ENCODE results near the gene GALNTL6.

The GALNTL6 gene

DNA sequence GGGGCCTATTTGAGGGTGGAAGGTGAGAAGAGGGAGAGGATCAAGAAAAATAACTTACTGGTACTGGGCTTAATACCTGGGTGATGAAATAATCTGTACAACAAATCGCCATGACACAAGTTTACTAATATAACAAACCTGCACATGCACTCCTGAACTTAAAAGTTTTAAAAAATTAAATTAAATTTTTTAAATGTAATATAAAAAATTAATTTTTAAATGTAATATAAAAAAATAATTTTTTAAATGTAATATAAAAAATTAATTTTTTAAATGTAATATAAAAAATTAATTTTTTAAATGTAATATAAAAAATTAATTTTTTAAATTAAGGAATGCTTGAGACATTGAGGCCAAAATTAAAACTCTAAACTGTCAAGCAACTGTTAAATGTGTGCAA lies 1231.1 kb downstream of the GALNTL6 start:
- no peak for DNase-seq (ENCODE audit: low read depth in 1 of 2, low spot score in 1 of 2)

DNA sequence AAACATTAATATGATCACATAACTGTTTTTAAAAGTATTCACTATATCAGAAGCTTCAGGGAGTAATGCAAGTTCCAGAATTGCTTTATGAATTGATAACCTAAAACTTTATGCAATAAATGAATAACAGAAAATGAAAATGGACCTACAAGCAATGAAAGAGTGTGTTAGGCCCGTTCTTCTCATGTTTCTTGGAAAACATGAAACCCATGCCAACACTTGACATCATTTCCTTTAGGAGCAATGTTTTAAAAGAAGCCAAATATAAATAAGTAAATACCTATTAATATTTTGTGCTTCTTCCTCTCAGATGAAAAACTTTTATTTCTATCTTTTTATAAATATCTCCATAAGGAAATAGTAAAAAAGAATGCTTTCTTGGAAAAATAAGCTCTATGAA lies 1232.4 kb downstream of the GALNTL6 start:
- DNase-seq (ENCODE audit: low read depth in 1 of 2, low spot score in 1 of 2), result no peak

DNA sequence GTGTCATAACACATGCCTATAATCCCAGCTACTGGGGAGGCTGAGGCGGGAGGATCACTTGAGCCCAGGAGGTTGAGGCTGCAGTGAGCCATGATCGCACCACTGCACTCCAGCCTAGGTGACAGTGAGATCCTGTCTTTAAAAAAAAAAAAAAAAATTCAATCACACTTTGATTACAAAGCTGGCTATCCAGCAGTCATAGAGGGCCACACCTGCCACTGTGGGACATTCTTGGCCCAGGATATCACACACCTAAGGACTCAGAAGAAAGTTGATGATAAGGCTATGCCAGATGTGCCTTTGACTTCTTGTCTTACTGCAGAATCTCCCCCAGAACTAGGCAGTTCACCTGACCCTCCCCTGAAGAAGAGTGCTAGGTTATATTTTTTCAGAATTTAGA lies 1232.9 kb downstream of the GALNTL6 start:
- no peak for DNase-seq (ENCODE audit: low read depth in 1 of 2, low spot score in 1 of 2)

DNA sequence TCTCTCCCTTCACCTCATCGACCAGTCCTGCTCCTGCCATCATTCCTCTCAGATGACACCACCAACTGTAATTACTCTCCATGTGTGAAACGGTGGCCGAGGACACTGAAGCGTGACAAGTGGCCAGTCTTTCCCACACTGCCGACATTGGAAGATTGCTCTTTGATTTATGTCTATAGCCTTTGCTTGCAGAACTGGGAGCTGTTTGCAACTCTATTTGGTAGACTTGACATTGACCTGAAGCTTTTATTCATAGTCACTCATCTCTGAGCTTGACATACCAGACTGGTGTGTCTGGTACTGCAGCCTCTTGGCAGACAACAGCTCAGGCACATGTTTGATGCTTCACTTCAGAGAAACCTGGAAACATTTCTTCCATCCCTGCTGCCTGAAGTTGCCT lies 1233.6 kb downstream of the GALNTL6 start:
- no peak for DNase-seq (ENCODE audit: low read depth in 1 of 2, low spot score in 1 of 2)

DNA sequence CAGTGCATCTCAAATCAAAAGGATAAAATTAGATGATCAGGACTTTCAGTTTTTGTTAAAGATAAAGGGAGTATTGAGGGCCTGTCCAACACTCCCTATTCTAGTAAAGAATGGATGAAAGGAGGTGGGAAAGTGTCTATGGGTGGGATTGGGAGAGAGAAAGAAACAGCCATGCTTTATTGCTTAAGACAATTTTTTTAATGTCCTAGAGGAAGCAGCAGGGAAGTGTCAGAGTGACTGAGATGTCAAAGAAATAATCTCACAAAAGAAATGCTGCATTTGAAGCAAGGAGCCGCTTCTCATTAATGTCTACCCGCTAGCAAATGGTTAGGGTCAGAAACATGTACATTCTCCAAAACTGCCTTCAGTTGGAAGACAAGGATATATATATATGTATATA lies 1238.0 kb downstream of the GALNTL6 start:
- DNase-seq (ENCODE audit: low read depth in 1 of 2, low spot score in 1 of 2), result no peak

DNA sequence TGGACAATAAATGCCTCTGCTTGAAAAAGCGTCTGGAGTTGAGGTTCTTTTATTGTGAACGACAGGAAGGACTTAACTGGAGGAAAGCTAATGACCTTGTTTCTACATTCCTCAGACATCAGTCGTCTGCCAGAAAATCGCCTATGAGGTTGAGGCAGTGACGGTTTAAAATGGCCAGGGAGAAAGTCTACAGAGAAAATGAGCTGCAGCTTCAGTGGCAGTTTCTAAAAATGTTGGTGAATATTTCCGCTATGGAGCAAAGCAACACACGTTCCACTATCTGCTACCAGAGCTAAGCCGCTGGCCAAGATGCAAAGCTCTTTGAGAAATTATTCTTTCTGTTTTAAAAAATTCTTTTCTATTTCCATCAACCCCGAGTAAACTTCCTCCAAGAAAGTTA lies 1238.5 kb downstream of the GALNTL6 start:
- no peak for DNase-seq (ENCODE audit: low read depth in 1 of 2, low spot score in 1 of 2)

DNA sequence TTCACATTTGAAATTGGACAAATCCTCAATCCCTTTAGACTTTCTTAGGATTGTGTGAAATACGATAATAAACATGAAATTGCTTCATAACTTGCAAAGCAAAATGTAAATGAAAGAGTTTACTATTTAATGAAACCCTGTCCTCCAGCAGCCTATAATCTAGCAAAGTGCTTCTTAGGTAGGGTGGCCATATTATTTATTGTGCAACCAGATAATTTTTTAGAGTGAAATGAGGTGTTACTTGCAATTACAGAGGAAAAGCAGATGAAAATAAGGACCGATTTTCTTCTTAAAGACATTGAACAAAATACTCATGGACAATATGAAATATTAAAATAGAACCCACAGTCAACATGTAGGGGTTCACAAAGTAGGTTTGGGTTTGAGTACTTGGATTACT lies 1239.2 kb downstream of the GALNTL6 start:
- no peak for DNase-seq (ENCODE audit: low read depth in 1 of 2, low spot score in 1 of 2)

DNA sequence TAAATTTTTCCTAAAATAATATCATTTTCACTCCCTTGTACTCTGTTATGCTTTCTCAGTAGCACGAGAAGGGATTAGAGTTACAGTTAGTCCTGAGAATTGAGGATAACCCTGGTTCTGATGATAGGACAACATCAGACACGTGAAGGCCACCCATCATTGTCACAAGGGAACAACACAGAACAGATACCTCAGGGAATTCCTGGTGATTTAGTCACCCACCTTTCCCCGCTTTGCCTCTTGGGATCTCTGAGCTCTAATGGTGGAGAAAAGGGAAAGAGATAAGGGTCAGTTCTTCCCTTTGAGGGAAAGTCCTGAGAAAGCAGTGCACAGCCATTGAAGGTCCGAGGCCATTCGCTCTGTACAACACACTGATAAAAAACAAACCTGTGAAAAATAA lies 1243.1 kb downstream of the GALNTL6 start:
- DNase-seq (ENCODE audit: low read depth in 1 of 2, low spot score in 1 of 2), result no peak

DNA sequence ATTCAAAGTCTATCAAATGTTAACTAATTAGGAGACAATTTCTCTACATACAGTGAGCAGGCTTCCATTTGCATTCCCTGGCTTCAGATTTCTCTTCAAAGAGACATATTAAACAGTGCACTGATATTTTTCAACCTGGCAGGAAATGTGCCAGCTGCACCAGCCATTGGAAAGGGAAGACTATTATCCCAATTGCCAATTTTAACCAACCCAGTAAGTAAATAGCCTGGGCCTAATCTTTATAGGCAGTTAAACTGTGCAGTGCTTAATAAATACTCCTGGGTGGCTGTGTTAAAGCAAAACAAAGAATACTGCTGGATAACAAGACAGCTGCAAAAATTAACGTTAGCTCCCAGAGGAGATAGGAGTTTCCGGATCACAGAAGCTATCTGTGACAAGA lies 1243.5 kb downstream of the GALNTL6 start:
- DNase-seq (ENCODE audit: low read depth in 1 of 2, low spot score in 1 of 2), result no peak

DNA sequence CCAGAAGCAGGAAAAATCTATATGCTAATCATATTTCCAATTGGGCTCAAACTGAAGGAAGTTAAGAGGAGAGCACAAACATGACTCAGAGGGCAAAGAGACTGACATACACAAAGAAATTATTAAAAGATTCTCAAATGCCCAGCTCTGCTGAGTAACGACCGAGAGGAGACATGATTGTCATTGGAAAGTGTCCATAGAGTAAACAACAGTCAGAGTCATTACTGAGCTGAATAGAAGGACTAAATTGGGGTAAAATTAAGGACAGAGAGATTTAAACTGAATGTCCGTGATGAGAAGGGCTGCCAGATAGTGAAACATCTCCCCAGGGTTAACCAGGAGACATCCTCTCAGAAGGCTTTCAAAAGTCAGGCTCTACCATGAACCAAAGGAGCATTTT lies 1244.2 kb downstream of the GALNTL6 start:
- DNase-seq (ENCODE audit: low read depth in 1 of 2, low spot score in 1 of 2), result no peak

DNA sequence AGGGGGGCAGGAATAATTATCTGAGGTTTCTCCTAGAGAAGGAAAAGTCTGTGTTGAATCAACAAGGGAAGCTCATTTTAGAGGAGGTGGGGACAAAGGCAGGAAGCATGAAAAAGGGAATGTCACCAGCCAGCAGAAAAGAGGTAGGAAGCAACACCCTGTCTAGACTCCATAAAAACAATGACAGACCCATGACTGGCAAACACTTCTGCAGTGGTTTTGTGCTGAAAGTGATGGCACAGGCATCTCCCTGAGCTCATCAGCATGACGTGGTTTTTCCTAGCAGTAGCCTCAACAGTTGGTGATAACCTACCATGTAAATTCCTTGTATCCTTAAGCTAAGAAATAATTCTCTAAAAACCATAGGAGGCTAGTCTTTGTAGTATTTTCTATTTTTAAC lies 1244.7 kb downstream of the GALNTL6 start:
- DNase-seq (ENCODE audit: low read depth in 1 of 2, low spot score in 1 of 2), result no peak

DNA sequence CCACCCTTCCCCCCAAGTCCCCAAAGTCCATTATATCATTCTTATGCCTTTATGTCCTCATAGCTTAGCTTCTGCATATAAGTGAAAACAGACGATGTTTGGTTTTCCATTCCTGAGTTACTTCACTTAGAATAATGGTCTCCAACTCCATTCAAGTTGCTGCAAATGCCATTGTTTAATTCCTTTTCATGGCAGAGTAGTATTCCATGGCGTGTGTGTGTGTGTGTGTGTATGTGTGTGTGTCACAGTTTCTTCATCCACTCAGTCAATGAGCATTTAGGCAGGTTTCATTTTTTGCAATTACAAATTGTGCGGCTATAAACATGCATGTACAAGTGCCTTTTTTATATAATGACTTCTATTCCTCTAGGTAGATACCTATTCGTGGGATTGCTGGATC lies 1248.0 kb downstream of the GALNTL6 start:
- no peak for DNase-seq (ENCODE audit: low read depth in 1 of 2, low spot score in 1 of 2)

DNA sequence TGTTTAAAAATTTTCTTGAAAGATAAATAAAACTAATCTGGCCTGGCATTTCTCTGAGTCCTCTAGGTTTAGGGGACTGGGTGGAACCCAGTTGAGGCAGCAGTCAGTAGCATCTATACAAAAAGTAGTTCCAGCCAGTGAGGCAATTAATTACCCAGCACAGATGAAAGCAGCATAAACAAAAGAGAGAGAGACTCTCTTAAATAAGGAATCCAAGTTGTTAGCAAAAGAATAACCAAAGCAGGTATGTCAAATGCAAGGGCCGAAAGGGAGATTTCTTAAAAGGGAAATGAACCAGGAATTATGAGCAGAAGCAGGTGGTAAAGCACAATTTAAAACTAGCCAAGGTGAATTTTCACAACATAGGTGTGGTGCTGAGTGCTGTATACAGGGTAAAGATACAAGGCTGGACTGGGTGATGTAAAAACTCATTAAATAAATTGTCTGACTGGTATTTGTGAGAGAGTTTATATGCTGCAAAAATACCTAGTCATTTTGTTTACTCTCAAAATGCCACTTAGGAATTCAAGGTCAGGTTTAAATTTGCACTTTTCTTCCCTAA lies 1260.8 kb downstream of the GALNTL6 start:
- DNase-seq (ENCODE audit: low read depth in 1 of 2, low spot score in 1 of 2), result no peak

DNA sequence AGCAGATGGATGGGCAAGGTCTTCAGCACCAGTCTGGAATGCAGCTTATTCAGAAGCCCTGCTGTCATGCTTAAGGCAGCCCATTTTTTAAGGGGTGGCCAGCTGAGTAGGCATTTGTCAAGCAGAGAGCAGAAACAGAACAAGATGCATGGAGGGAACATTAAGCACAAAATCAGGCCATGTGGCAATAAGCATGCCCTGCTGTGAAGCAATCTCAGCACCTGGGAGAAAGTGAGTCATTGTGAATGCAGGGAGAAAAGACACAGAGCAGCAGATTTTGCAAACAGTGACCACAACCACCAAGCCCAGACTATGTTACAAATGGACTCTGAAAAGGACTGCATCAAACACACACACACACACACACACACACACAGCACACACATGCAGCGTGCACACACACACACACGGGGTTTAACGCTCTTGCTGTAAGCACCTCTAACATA lies 1261.3 kb downstream of the GALNTL6 start:
- DNase-seq (ENCODE audit: low read depth in 1 of 2, low spot score in 1 of 2), result no peak

DNA sequence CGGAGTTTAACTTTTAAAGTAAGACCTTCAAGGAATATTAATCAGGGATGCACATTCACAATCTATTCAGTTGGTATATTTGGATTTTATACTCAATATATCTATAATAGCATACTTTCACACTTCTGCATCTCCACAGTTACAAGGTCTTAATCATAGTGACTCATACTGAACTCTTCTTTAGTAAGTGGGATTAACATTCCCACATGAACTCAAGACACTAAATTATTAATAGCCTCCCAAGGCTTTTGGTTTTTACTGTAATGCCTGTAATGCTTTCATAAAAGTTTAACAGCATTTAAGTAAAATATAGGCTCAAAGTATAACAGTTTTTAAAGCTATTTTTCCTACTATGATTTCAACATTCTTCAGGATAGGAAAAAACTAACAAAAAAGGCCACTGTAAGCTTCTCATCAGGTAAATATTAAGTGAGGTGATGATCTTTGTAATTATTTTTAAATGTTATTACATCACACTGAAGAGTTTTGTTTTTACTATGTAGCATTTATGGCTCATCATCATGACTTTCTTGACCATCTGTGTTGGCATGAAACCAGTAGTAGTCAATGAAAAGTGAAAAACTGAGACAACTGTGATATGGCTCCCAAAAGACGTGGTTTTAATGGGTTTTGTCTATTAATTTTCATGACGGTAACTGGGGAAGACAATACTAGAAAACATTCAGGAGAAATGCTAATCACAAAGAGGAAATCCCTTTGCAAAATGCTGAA lies 1263.9 kb downstream of the GALNTL6 start:
- no peak for DNase-seq (ENCODE audit: low read depth in 1 of 2, low spot score in 1 of 2)

DNA sequence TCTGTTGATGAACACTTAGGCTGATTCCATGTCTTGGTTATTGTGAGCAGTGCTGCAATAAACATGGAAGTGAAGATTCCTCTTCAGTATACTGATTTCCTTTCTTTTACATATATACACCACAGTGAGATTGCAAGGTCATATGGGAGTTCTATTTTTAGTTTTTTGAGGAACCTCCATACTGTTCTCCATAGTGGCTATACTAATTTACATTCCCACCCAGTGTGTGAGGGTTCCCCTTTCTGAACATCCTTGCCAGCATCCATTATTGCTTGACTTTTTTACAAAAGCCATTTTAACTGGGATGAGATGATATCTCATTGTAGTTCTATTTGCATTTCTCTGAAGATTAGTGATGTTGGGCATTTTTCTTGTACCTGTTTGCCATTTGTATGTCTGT lies 1274.9 kb downstream of the GALNTL6 start:
- no peak for DNase-seq (ENCODE audit: low read depth in 1 of 2, low spot score in 1 of 2)
